HepG2 (cell line): Measurements from ENCODE around the gene KCNJ14. TPM values are rescaled to one million over a fixed set of nuclear protein-coding genes. Genes with fewer than 3 reads are reported as not detected.

Experiments
- BRD4 ChIP-seq: sonication (generic); formaldehyde crosslinking; IDR thresholded peaks from 2 replicates; pipeline ENCODE4 v1.4.0; 2020; ENCODE audit warnings: missing genetic modification reagents
- CENPT ChIP-seq: sonication (generic); formaldehyde crosslinking; IDR thresholded peaks from 2 replicates; pipeline ENCODE4 v1.8.0; 2022; ENCODE audit warnings: low read depth, mild to moderate bottlenecking, moderate library complexity, missing genetic modification reagents
- NCOR1 ChIP-seq: fragments of 200-600 bp; sonication (generic); IDR thresholded peaks from 2 replicates; pipeline ENCODE4 v1.7.0; 2017; ENCODE audit warnings: antibody characterized with exemption, low read length, borderline replicate concordance
- RFX1 ChIP-seq: fragments of 450-650 bp; IDR thresholded peaks from 2 replicates; pipeline ENCODE4 v1.6.1; 2017
- TP53 ChIP-seq: sonication (generic); formaldehyde crosslinking; conservative IDR thresholded peaks from 2 replicates; pipeline ENCODE4 v1.4.0; 2020; ENCODE audit warnings: missing genetic modification reagents
- ZNF205 ChIP-seq: IDR thresholded peaks from 2 replicates; pipeline ENCODE4 v1.6.1; 2018; ENCODE audit warnings: missing biosample characterization, missing genetic modification reagents
- ZNF543 ChIP-seq: sonication (generic); formaldehyde crosslinking; IDR thresholded peaks from 2 replicates; pipeline ENCODE4 v1.4.0; 2020; ENCODE audit warnings: mild to moderate bottlenecking, missing genetic modification reagents
- polyA plus RNA-seq, 8 experiments: library from polyadenylated mRNA; depleted of rRNA in 3 of 8; stranded (reverse) in 7 of 8; unstranded in 1 of 8; fragments of >200 nt; fragmentation: Illumina TruSeq in 4 of 8; extraction: Trizol in 4 of 8; gene quantifications; 2 replicates each; pipeline versions ENCODE4 v1.2.1 to v1.2.3, GENCODE V29; 2011 to 2016; ENCODE audit warnings: low read depth in 4 of 8, missing spikeins in 1 of 8, mixed read lengths in 1 of 8; ENCODE audit not compliant: insufficient read depth in 1 of 8
- total RNA-seq, 5 experiments: library from RNA; depleted of rRNA; stranded (reverse); fragments of >200 nt; fragmentation: Illumina TruSeq; extraction: Trizol; gene quantifications; 2 replicates each; pipeline ENCODE4 v1.2.3, GENCODE V29; 2016; ENCODE audit warnings: low read depth in 1 of 5
- TF ChIP-seq, protein P1 (sequence below): sonication (generic); formaldehyde crosslinking; IDR thresholded peaks from 2 replicates; pipeline ENCODE4 v1.9.0; 2022; ENCODE audit warnings: missing genetic modification reagents, mild to moderate bottlenecking, borderline replicate concordance
- TF ChIP-seq, protein P2 (sequence below): sonication (generic); formaldehyde crosslinking; IDR thresholded peaks from 2 replicates; pipeline ENCODE4 v1.4.0; 2020; ENCODE audit warnings: missing genetic modification reagents
- TF ChIP-seq, protein P3 (sequence below), 2 experiments: sonication (generic) in 1 of 2; formaldehyde crosslinking in 1 of 2; IDR thresholded peaks; 2 replicates each; pipeline versions ENCODE4 v1.4.0 to v1.6.1; 2016 to 2020; ENCODE audit warnings: borderline replicate concordance in 1 of 2, low read depth in 1 of 2, mild to moderate bottlenecking in 1 of 2, missing genetic modification reagents in 1 of 2
- TF ChIP-seq, protein P4 (sequence below), 2 experiments: fragments of 450-650 bp in 1 of 2; sonication (generic) in 1 of 2; formaldehyde crosslinking in 1 of 2; IDR thresholded peaks; 2 replicates each; pipeline versions ENCODE4 v1.6.1 to v1.8.0; 2016 to 2022; ENCODE audit warnings: antibody characterized with exemption in 1 of 2, mild to moderate bottlenecking in 1 of 2, missing genetic modification reagents in 1 of 2

Gene KCNJ14
- total and polyA plus RNA-seq, 2 of the 13 experiments (the other 11 are each of a cell fraction or from before 2014, with no cell fraction given), result 0.20 to 0.51 TPM

DNA sequence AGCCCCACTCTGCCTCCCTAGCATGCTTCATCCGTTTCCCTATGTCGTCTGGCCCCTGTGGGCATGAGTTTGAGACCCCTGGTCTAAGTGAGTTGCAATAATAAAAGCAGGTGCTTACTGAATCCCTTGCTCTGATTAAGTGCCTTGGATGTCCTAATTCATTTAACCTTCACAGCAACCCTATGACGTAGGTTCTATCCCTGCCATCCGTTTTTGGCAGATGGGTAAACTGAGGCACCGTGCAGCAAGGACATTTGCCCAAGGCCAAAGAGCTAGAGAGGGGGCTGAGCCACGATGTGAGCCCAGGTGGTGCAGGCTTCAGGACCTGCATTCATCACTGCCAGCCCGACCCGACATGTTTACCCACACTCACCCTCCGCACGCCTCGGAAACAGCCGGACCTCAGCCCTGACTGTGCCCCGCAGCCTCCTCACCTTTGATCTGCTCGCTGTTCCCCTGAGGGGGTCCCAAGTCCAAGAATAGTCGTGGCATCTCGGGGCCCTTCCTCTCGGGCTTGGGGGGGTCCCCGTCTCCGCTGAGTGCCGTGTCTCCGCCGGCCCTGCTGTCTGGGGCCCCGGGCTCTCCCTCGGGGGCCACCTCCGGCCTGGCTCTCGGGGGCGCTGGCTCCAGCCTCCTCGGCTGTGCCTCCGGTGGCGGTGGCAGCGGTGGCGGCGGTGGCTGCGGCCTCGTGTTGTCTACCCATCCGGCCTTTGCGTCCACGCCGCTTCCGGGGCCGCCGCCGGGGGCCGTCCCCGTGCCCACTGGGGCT lies 41.8 kb downstream of the KCNJ14 start (continued):
- TF ChIP-seq, protein P1, sequence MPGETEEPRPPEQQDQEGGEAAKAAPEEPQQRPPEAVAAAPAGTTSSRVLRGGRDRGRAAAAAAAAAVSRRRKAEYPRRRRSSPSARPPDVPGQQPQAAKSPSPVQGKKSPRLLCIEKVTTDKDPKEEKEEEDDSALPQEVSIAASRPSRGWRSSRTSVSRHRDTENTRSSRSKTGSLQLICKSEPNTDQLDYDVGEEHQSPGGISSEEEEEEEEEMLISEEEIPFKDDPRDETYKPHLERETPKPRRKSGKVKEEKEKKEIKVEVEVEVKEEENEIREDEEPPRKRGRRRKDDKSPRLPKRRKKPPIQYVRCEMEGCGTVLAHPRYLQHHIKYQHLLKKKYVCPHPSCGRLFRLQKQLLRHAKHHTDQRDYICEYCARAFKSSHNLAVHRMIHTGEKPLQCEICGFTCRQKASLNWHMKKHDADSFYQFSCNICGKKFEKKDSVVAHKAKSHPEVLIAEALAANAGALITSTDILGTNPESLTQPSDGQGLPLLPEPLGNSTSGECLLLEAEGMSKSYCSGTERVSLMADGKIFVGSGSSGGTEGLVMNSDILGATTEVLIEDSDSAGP (CRISPR knock-in tag), result no peak
- TF ChIP-seq NCOR1, result no peak
- no peak for TF ChIP-seq CENPT
- TF ChIP-seq, protein P2, sequence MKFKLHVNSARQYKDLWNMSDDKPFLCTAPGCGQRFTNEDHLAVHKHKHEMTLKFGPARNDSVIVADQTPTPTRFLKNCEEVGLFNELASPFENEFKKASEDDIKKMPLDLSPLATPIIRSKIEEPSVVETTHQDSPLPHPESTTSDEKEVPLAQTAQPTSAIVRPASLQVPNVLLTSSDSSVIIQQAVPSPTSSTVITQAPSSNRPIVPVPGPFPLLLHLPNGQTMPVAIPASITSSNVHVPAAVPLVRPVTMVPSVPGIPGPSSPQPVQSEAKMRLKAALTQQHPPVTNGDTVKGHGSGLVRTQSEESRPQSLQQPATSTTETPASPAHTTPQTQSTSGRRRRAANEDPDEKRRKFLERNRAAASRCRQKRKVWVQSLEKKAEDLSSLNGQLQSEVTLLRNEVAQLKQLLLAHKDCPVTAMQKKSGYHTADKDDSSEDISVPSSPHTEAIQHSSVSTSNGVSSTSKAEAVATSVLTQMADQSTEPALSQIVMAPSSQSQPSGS (CRISPR knock-in tag), result no peak
- TF ChIP-seq ZNF205 (CRISPR knock-in tag), result no peak
- TF ChIP-seq, protein P3, sequence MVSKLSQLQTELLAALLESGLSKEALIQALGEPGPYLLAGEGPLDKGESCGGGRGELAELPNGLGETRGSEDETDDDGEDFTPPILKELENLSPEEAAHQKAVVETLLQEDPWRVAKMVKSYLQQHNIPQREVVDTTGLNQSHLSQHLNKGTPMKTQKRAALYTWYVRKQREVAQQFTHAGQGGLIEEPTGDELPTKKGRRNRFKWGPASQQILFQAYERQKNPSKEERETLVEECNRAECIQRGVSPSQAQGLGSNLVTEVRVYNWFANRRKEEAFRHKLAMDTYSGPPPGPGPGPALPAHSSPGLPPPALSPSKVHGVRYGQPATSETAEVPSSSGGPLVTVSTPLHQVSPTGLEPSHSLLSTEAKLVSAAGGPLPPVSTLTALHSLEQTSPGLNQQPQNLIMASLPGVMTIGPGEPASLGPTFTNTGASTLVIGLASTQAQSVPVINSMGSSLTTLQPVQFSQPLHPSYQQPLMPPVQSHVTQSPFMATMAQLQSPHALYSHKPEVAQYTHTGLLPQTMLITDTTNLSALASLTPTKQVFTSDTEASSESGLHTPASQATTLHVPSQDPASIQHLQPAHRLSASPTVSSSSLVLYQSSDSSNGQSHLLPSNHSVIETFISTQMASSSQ (IDR thresholded peaks at IDR 0.05; ENCODE audit: low read depth), result no peak
- TF ChIP-seq, protein P3 (CRISPR knock-in tag; IDR thresholded peaks at IDR 0.05; ENCODE audit: borderline replicate concordance), result no peak
- TF ChIP-seq RFX1, result no peak
- no peak for TF ChIP-seq BRD4
- no peak for TF ChIP-seq TP53 (CRISPR knock-in tag)
- TF ChIP-seq, protein P4, sequence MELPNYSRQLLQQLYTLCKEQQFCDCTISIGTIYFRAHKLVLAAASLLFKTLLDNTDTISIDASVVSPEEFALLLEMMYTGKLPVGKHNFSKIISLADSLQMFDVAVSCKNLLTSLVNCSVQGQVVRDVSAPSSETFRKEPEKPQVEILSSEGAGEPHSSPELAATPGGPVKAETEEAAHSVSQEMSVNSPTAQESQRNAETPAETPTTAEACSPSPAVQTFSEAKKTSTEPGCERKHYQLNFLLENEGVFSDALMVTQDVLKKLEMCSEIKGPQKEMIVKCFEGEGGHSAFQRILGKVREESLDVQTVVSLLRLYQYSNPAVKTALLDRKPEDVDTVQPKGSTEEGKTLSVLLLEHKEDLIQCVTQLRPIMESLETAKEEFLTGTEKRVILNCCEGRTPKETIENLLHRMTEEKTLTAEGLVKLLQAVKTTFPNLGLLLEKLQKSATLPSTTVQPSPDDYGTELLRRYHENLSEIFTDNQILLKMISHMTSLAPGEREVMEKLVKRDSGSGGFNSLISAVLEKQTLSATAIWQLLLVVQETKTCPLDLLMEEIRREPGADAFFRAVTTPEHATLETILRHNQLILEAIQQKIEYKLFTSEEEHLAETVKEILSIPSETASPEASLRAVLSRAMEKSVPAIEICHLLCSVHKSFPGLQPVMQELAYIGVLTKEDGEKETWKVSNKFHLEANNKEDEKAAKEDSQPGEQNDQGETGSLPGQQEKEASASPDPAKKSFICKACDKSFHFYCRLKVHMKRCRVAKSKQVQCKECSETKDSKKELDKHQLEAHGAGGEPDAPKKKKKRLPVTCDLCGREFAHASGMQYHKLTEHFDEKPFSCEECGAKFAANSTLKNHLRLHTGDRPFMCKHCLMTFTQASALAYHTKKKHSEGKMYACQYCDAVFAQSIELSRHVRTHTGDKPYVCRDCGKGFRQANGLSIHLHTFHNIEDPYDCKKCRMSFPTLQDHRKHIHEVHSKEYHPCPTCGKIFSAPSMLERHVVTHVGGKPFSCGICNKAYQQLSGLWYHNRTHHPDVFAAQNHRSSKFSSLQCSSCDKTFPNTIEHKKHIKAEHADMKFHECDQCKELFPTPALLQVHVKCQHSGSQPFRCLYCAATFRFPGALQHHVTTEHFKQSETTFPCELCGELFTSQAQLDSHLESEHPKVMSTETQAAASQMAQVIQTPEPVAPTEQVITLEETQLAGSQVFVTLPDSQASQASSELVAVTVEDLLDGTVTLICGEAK (IDR thresholded peaks at IDR 0.05), result no peak
- TF ChIP-seq, protein P4 (CRISPR knock-in tag; IDR thresholded peaks at IDR 0.05), result no peak
- no peak for TF ChIP-seq ZNF543 (CRISPR knock-in tag)
